Nephron (organoid): Measurements from ENCODE around the gene RERG.
A peak's percentile ranks its signal among the peaks of the same experiment; 100 is the strongest.
"Not testable (repeated sequence)": the region's sequence is repeated elsewhere in the genome, so short reads cannot be mapped to it uniquely, and the experiment has no call there.

ENCODE experiments used
- H3K27ac Mint-ChIP-seq, 3 experiments: 2 replicates each; pipeline ENCODE4 v1.8.0; 2020; ENCODE audit warnings: mixed read lengths in 3 of 3, mild to moderate bottlenecking in 2 of 3, moderate library complexity in 1 of 3
- H3K27me3 Mint-ChIP-seq: 2 replicates; pipeline ENCODE4 v1.8.0; 2021; ENCODE audit warnings: low read depth, mild to moderate bottlenecking, moderate library complexity, mixed read lengths
- H3K36me3 Mint-ChIP-seq: 2 replicates; pipeline ENCODE4 v1.8.0; 2020; ENCODE audit warnings: low read depth, mixed read lengths
- H3K4me1 Mint-ChIP-seq: 2 replicates; pipeline ENCODE4 v1.8.0; 2020; ENCODE audit warnings: mixed read lengths
- H3K4me3 Mint-ChIP-seq, 3 experiments: 2 replicates each; pipeline ENCODE4 v1.8.0; 2020; ENCODE audit warnings: mild to moderate bottlenecking in 3 of 3, mixed read lengths in 3 of 3, moderate library complexity in 2 of 3
- H3K9me3 Mint-ChIP-seq: 2 replicates; pipeline ENCODE4 v1.8.0; 2020; ENCODE audit warnings: mixed read lengths
- CTCF ChIP-seq, 3 experiments: fragments of 200-600 bp; sonication (generic); IDR thresholded peaks; one replicate each; pipeline ENCODE4 v1.5.0; 2021; ENCODE audit warnings: antibody characterized with exemption in 3 of 3; ENCODE audit not compliant: unreplicated experiment in 3 of 3

Gene RERG

DNA sequence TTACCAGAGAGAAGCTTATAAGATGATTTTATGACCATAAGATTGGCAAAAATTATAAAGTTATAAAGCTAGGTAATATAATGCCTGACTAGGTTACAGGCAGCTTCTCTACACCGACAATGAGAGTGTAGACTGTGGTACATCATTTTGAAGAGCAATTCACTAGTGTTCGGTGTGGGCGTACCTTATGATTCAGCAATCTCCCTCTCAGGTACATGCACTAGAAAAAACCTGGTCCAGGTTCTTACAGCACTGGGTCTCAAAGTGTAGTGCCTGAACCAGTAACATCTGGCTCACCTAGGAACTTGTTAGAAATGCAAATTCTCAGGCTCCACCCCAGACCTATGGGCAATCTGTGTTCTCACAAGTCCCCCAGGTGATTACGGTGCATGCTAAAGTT, 106.7 kb downstream of the RERG start:
- Mint-ChIP-seq H3K9me3 (no peaks in the 10 kb centered on the region), H3K4me3 (no peak overlapping the region), H3K27ac (no peak overlapping the region), H3K4me1 (peaks cover 17% of the 10 kb centered on the region), H3K27me3 (peaks cover 3% of the 10 kb centered on the region), H3K36me3 (peaks cover 3% of the 10 kb centered on the region)
- no peak for TF ChIP-seq CTCF (IDR thresholded peaks at IDR 0.05; ENCODE audit: unreplicated experiment in 3 of 3)

GRCh38 chr12:15092826-15093225, 128.4 kb downstream of the RERG start:
- Mint-ChIP-seq H3K4me1 (no peaks in the 10 kb centered on the region), H3K27me3 (peaks cover 3% of the 10 kb centered on the region), H3K36me3 (no peaks in the 10 kb centered on the region), H3K4me3 (no peak overlapping the region), H3K9me3 (peaks cover 2% of the 10 kb centered on the region), H3K27ac (no peak overlapping the region)
- no peak for TF ChIP-seq CTCF (IDR thresholded peaks at IDR 0.05; ENCODE audit: unreplicated experiment in 3 of 3)

DNA sequence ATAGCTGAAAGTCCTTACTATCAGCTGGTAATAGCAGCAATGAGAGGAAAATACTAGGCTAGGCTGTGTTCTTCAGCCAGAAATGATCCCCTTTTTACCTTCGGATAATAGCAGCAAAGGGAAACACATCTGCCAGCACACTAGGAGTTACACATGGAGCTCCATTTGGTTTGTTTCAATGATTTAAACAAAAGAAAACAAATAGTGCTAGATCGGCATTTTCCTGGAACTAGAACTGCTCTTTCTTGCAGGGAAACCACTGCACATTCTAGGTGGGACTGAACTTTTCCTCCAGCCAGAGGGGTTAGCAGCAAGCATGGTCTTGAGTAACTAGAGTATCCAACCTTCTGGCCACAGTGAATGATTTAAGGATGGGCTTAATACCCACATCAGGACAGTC, 130.8 kb downstream of the RERG start:
- no peak for TF ChIP-seq CTCF (IDR thresholded peaks at IDR 0.05; ENCODE audit: unreplicated experiment in 3 of 3)
- Mint-ChIP-seq H3K4me1 (no peaks in the 10 kb centered on the region), H3K9me3 (no peaks in the 10 kb centered on the region), H3K36me3 (no peaks in the 10 kb centered on the region), H3K27ac (peak overlapping the region in 1 of 3 experiments; percentile 10), H3K4me3 (no peak overlapping the region), H3K27me3 (no peaks in the 10 kb centered on the region)

DNA sequence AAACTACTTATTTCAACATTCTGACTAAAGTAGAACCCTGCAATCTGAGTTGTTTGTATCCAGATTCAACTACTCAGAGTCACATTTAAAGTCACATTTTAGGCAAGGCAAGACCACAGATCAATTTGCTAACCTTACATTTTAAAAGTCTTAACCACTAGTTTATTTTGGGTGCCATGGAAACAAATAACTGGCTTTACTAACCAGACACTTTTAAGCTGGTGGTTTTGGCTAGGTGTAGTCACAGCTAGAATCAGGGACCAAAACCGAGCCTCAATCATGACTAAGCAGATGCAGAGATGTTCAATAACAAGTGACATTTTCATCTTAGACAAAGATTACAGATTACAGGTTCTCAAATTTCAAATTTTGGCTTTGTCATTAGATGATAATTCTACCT, 133.1 kb downstream of the RERG start:
- no peak overlapping the region for H3K4me3 Mint-ChIP-seq
- H3K27ac Mint-ChIP-seq = no peak overlapping the region
- H3K36me3 Mint-ChIP-seq = no peaks in the 10 kb centered on the region
- TF ChIP-seq CTCF (IDR thresholded peaks at IDR 0.05; ENCODE audit: unreplicated experiment in 3 of 3) = no peak
- no peaks in the 10 kb centered on the region for H3K4me1 Mint-ChIP-seq
- no peaks in the 10 kb centered on the region for H3K27me3 Mint-ChIP-seq
- H3K9me3 Mint-ChIP-seq = no peaks in the 10 kb centered on the region

DNA sequence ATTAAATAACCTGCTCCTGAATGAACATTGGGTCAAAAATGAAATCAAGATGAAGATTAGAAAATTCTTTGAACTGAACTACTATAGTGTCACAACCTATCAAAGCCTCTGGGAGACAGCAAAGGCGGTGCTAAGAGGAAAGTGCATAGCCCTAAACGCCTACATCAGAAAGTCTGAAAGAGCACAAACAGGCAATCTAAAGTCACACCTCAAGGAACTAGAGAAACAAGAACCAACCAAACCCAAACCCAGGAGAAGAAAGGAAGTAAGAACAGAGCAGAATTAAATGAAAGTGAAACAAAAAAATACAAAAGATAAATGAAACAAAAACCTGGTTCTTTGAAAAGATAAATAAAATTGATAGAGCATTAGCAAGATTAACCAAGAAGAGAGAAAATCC, 143.5 kb downstream of the RERG start:
- not testable (repeated sequence) for H3K9me3 Mint-ChIP-seq, H3K27me3 Mint-ChIP-seq, H3K27ac Mint-ChIP-seq, H3K4me3 Mint-ChIP-seq, H3K4me1 Mint-ChIP-seq, H3K36me3 Mint-ChIP-seq

GRCh38 chr12:15074351-15074750, 146.9 kb downstream of the RERG start:
- no peaks in the 10 kb centered on the region for H3K36me3 Mint-ChIP-seq
- H3K4me3 Mint-ChIP-seq = no peak overlapping the region
- H3K9me3 Mint-ChIP-seq = peaks cover 3% of the 10 kb centered on the region
- H3K27ac Mint-ChIP-seq = no peak overlapping the region
- no peak for TF ChIP-seq CTCF (IDR thresholded peaks at IDR 0.05; ENCODE audit: unreplicated experiment in 3 of 3)
- H3K27me3 Mint-ChIP-seq = no peaks in the 10 kb centered on the region
- no peaks in the 10 kb centered on the region for H3K4me1 Mint-ChIP-seq

- Mint-ChIP-seq H3K27me3 (peaks cover 8% of the 10 kb centered on the region), H3K27ac (no peak overlapping the region), H3K4me1 (no peaks in the 10 kb centered on the region), H3K4me3 (no peak overlapping the region), H3K36me3 (no peaks in the 10 kb centered on the region), H3K9me3 (no peaks in the 10 kb centered on the region)
- no peak for TF ChIP-seq CTCF (IDR thresholded peaks at IDR 0.05; ENCODE audit: unreplicated experiment in 3 of 3)
Measured at GRCh38 chr12:15059123-15059522, 162.1 kb downstream of the RERG start.
